HL-60 (cell line): ENCODE measurements around the gene HHAT.

Experiments
- DNase-seq, 2 experiments: peaks; one replicate each; pipeline ENCODE4 v3.0.0-alpha.2; 2010 to 2020; ENCODE audit warnings: low read depth in 1 of 2, low spot score in 1 of 2
- H3K27ac ChIP-seq: fragments of 250-450 bp; sonication (Bioruptor Pico); replicated peaks from 2 replicates; pipeline ENCODE4 v1.5.1; 2020; ENCODE audit warnings: mild to moderate bottlenecking, moderate library complexity
- H3K27me3 ChIP-seq: fragments of 250-450 bp; sonication (Bioruptor Pico); 2 replicates; pipeline ENCODE4 v1.5.1; 2021; ENCODE audit warnings: mild to moderate bottlenecking, moderate library complexity; ENCODE audit not compliant: insufficient read depth, poor library complexity, severe bottlenecking
- H3K4me3 ChIP-seq: replicated peaks from 2 replicates; pipeline ENCODE4 v1.5.1; 2011; ENCODE audit warnings: mild to moderate bottlenecking, control low read depth, low read length; ENCODE audit not compliant: insufficient read depth
- CTCF ChIP-seq: IDR thresholded peaks from one replicate; pipeline ENCODE4 v1.5.1; 2011; ENCODE audit warnings: low read length, control low read depth, inconsistent platforms; ENCODE audit not compliant: insufficient read depth
- GABPA ChIP-seq: IDR thresholded peaks from 2 replicates; pipeline ENCODE4 v1.6.1; 2012; ENCODE audit warnings: low read depth
- POLR2AphosphoS5 ChIP-seq: IDR thresholded peaks from 2 replicates; pipeline ENCODE4 v1.6.1; 2012; ENCODE audit warnings: low read depth
- REST ChIP-seq: IDR thresholded peaks from 2 replicates; pipeline ENCODE4 v1.6.1; 2012; ENCODE audit warnings: low read depth; ENCODE audit not compliant: insufficient replicate concordance
- SPI1 ChIP-seq: IDR thresholded peaks from 2 replicates; pipeline ENCODE4 v1.6.1; 2012; ENCODE audit warnings: low read depth, mild to moderate bottlenecking, borderline replicate concordance

The HHAT gene

GRCh38 chr1:210428696-210429095, 100.0 kb downstream of the HHAT start:
- H3K4me3 ChIP-seq, result no peak overlapping the region
- H3K27me3 ChIP-seq, result no peaks in the 10 kb centered on the region
- no peak for DNase-seq
- TF ChIP-seq POLR2AphosphoS5, result no peak
- TF ChIP-seq CTCF, result no peak
- no peak for TF ChIP-seq REST
- no peak for TF ChIP-seq GABPA
- TF ChIP-seq SPI1, result no peak
- no peak overlapping the region for H3K27ac ChIP-seq

- no peak for TF ChIP-seq POLR2AphosphoS5
- no peak for TF ChIP-seq CTCF
- TF ChIP-seq GABPA, result no peak
- no peak for TF ChIP-seq SPI1
- TF ChIP-seq REST, result no peak
- no peak for DNase-seq
- H3K27me3 ChIP-seq, result no peaks in the 10 kb centered on the region
- H3K4me3 ChIP-seq, result no peak overlapping the region
- no peak overlapping the region for H3K27ac ChIP-seq
These were observed 105.5 kb downstream of the HHAT start for GRCh38 chr1:210434223-210434622.

- TF ChIP-seq SPI1 (no peak), CTCF (no peak), REST (no peak), POLR2AphosphoS5 (no peak), GABPA (no peak)
These were observed 108.4 kb downstream of the HHAT start for GRCh38 chr1:210437111-210437510.

More at GRCh38 chr1:210437111-210437510, 108.4 kb downstream of the HHAT start:
- Histone ChIP-seq H3K27me3 (no peaks in the 10 kb centered on the region), H3K4me3 (no peak overlapping the region), H3K27ac (no peak overlapping the region)
- no peak for DNase-seq
